ENCODE data around the gene OSGEP.

OSGEP gene

GRCh38 chr14:20490563-20490962, 36.0 kb upstream of the OSGEP start:
- Histone ChIP-seq H3K9ac (ENCODE audit: low read length) (no peak overlapping the region), H3K27me3 (ENCODE audit: insufficient read depth, low read length) (no peaks in the 10 kb centered on the region), H3K4me2 (ENCODE audit: low read length) (no peak overlapping the region), H3K9me2 (ENCODE audit: low read depth, low read length) (no peaks in the 10 kb centered on the region), H3K79me2 (ENCODE audit: insufficient read depth, low read length) (no peaks in the 10 kb centered on the region), H3K9me3 (ENCODE audit: low read length) (no peaks in the 10 kb centered on the region), H4K20me1 (ENCODE audit: insufficient read depth, low read length) (no peaks in the 10 kb centered on the region), H3F3A (ENCODE audit: insufficient read depth, low read length) (no peaks in the 10 kb centered on the region), H3K27ac (ENCODE audit: low read depth, low read length, poor library complexity, severe bottlenecking) (no peak overlapping the region), H3K4me3 (ENCODE audit: low read depth, low read length, poor library complexity, severe bottlenecking) (no peak overlapping the region), H3K4me1 (ENCODE audit: insufficient read depth, low read length, severe bottlenecking) (no peaks in the 10 kb centered on the region), H2AFZ (ENCODE audit: low read length) (no peak overlapping the region), H3K36me3 (ENCODE audit: insufficient read depth, low read length) (no peaks in the 10 kb centered on the region)
- TF ChIP-seq EZH2 (IDR thresholded peaks at IDR 0.05; ENCODE audit: borderline replicate concordance, low read length) (no peak), CTCF (IDR thresholded peaks at IDR 0.05; ENCODE audit: low read length) (no peak)

DNA sequence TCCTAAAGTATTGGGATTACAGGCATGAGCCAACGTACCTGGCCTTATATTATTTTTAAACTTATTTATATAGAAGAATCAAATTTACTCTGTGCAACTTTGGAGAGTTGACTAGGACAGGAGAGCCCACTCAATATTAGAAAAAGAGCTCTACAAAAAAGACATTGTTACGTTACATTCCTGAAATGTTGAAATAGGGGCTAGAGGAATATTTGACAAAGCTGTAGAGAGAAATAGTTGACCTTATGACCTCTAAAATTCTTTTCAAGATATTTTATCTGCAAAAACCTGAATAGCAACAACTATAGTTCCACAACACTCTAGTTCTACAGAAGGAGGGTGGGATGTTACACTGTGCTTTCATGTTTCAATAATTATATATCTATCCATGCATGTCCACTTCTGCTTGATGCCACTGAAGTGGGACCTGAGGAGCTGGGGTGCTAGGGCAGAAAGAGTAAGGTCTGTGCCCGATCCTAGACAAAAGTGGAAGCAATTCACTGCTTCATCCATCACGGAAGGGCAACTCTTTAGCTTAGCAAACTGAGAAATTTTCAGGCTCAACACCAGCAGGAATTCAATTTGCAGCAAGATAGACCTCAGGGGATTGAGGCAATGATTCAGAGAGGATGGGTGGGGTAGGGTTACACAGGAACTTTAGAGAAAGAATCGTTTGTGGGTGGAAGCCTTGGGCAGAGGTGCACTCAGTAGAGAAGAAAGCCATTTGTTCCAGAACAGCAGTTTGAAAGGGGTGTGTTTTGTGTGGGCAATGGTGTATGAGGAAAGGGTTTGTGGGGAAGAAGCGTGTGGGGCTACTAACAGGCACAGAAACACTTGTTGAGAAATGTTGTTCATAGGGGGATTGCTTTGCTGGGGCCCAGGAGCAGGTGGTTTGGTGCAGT, 34.7 kb upstream of the OSGEP start:
- TF ChIP-seq EZH2 (IDR thresholded peaks at IDR 0.05; ENCODE audit: borderline replicate concordance, low read length) = no peak
- TF ChIP-seq CTCF (IDR thresholded peaks at IDR 0.05; ENCODE audit: low read length) = no peak
- H3K9me3 ChIP-seq (ENCODE audit: low read length) = no peaks in the 10 kb centered on the region
- no peaks in the 10 kb centered on the region for H3K36me3 ChIP-seq (ENCODE audit: insufficient read depth, low read length)
- H3K9me2 ChIP-seq (ENCODE audit: low read depth, low read length) = no peaks in the 10 kb centered on the region
- H3K4me1 ChIP-seq (ENCODE audit: insufficient read depth, low read length, severe bottlenecking) = no peaks in the 10 kb centered on the region
- H3K27me3 ChIP-seq (ENCODE audit: insufficient read depth, low read length) = no peaks in the 10 kb centered on the region
- H3K4me3 ChIP-seq (ENCODE audit: low read depth, low read length, poor library complexity, severe bottlenecking) = no peak overlapping the region
- no peak overlapping the region for H3K4me2 ChIP-seq (ENCODE audit: low read length)
- H3K9ac ChIP-seq (ENCODE audit: low read length) = no peak overlapping the region
- no peak overlapping the region for H3K27ac ChIP-seq (ENCODE audit: low read depth, low read length, poor library complexity, severe bottlenecking)
- H3F3A ChIP-seq (ENCODE audit: insufficient read depth, low read length) = no peaks in the 10 kb centered on the region
- no peaks in the 10 kb centered on the region for H3K79me2 ChIP-seq (ENCODE audit: insufficient read depth, low read length)
- no peaks in the 10 kb centered on the region for H4K20me1 ChIP-seq (ENCODE audit: insufficient read depth, low read length)
- no peak overlapping the region for H2AFZ ChIP-seq (ENCODE audit: low read length)

- H3K4me1 ChIP-seq (ENCODE audit: insufficient read depth, low read length, severe bottlenecking) = no peaks in the 10 kb centered on the region
- no peaks in the 10 kb centered on the region for H4K20me1 ChIP-seq (ENCODE audit: insufficient read depth, low read length)
- no peaks in the 10 kb centered on the region for H3K9me2 ChIP-seq (ENCODE audit: low read depth, low read length)
- H3K27me3 ChIP-seq (ENCODE audit: insufficient read depth, low read length) = no peaks in the 10 kb centered on the region
- no peak overlapping the region for H3K4me3 ChIP-seq (ENCODE audit: low read depth, low read length, poor library complexity, severe bottlenecking)
- H3K9ac ChIP-seq (ENCODE audit: low read length) = no peak overlapping the region
- H3K9me3 ChIP-seq (ENCODE audit: low read length) = no peaks in the 10 kb centered on the region
- no peak overlapping the region for H3K27ac ChIP-seq (ENCODE audit: low read depth, low read length, poor library complexity, severe bottlenecking)
- TF ChIP-seq CTCF (IDR thresholded peaks at IDR 0.05; ENCODE audit: low read length) (no peak), EZH2 (IDR thresholded peaks at IDR 0.05; ENCODE audit: borderline replicate concordance, low read length) (no peak)
- no peaks in the 10 kb centered on the region for H3F3A ChIP-seq (ENCODE audit: insufficient read depth, low read length)
- no peak overlapping the region for H3K4me2 ChIP-seq (ENCODE audit: low read length)
- no peak overlapping the region for H2AFZ ChIP-seq (ENCODE audit: low read length)
- no peaks in the 10 kb centered on the region for H3K36me3 ChIP-seq (ENCODE audit: insufficient read depth, low read length)
- H3K79me2 ChIP-seq (ENCODE audit: insufficient read depth, low read length) = no peaks in the 10 kb centered on the region
Measured at GRCh38 chr14:20487396-20487725, 32.7 kb upstream of the OSGEP start.
